Testis (tissue), 3 donors: ENCODE data around the gene FAM78A. TPM values are rescaled to one million over a fixed set of nuclear protein-coding genes. Genes with fewer than 3 reads are reported as not detected.

Experiments used
- DNase-seq: peaks from one replicate; pipeline ENCODE4 v3.0.0-alpha.2; 2019
- H3K27ac ChIP-seq, 2 donors: fragments of 200-600 bp; sonication (generic); one replicate each; pipeline ENCODE4 v1.5.1; 2019
- H3K27me3 ChIP-seq: fragments of 200-600 bp; sonication (generic); one replicate; pipeline ENCODE4 v1.5.1; 2019
- H3K36me3 ChIP-seq: fragments of 200-600 bp; sonication (generic); one replicate; pipeline ENCODE4 v1.5.1; 2017; ENCODE audit warnings: low read depth; ENCODE audit errors: missing control alignments
- H3K4me1 ChIP-seq: fragments of 200-600 bp; sonication (generic); one replicate; pipeline ENCODE4 v1.5.1; 2019
- H3K4me3 ChIP-seq, 2 donors: fragments of 200-600 bp; sonication (generic); one replicate each; pipeline ENCODE4 v1.5.1; 2017 to 2019
- H3K9me3 ChIP-seq: fragments of 200-600 bp; sonication (generic); one replicate; pipeline ENCODE4 v1.5.1; 2017
- CTCF ChIP-seq, 3 experiments: fragments of 450-650 bp in 2 of 3; fragments of 200-600 bp in 1 of 3; sonication (generic) in 1 of 3; IDR thresholded peaks; one replicate each; pipeline ENCODE4 v1.5.1; 2016 to 2019; ENCODE audit warnings: antibody characterized with exemption in 3 of 3, mild to moderate bottlenecking in 2 of 3, moderate library complexity in 1 of 3
- POLR2A ChIP-seq: fragments of 450-650 bp; IDR thresholded peaks from one replicate; pipeline ENCODE4 v1.6.1; 2017; ENCODE audit warnings: antibody characterized with exemption, mild to moderate bottlenecking, moderate library complexity
- WGBS, 2 donors: methylation state at CpG; one replicate each; pipeline ENCODE4 v1.1.5; 2018; 5-methylcytosine and 5-hydroxymethylcytosine counted together
- intact Hi-C: fragments of 100-400 bp; cut with DNase I; formaldehyde crosslinking; loops from one replicate; pipeline ENCODE4 v1.15.1; 2023; ENCODE audit warnings: low total_unique reads
- polyA plus RNA-seq: library from polyadenylated mRNA; stranded (reverse); fragments of 350-450 nt; fragmentation: Illumina TruSeq; extraction: RNeasy Lipid Tissue Mini Kit (QIAGEN cat#74804); gene quantifications from one replicate; pipeline ENCODE4 v1.2.3, GENCODE V29; 2014; ENCODE audit warnings: low read depth, low replicate concordance; ENCODE audit not compliant: insufficient read depth
- total RNA-seq, 2 donors: library from RNA; depleted of rRNA; stranded (reverse); fragments of >200 nt; gene quantifications; one replicate each; pipeline ENCODE4 v1.2.3, GENCODE V29; 2016

Gene FAM78A
- total and polyA plus RNA-seq, 3 donors from 2014 or later: 29.7 to 48.0 (median 30.8) TPM

- Histone ChIP-seq H3K4me3 (no peak overlapping the region), H3K4me1 (no peaks in the 10 kb centered on the region), H3K27me3 (no peaks in the 10 kb centered on the region), H3K9me3 (no peaks in the 10 kb centered on the region), H3K27ac (no peak overlapping the region), H3K36me3 (no peaks in the 10 kb centered on the region)
- intact Hi-C loops: no loop called here
- DNase-seq: no peak
- TF ChIP-seq POLR2A: no peak
- 54 to 70% methylated on average over 5 to 20 of the region's 20 CpGs for WGBS, 2 donors
Measured at GRCh38 chr9:131310833-131311554, 34.7 kb upstream of the FAM78A start.

GRCh38 chr9:131309530-131310276 is 33.4 kb upstream of the FAM78A start:
- DNase-seq: no peak
- TF ChIP-seq POLR2A: no peak
- TF ChIP-seq CTCF (IDR thresholded peaks at IDR 0.05): no peak
- Histone ChIP-seq H3K27me3 (no peaks in the 10 kb centered on the region), H3K27ac (no peak overlapping the region), H3K36me3 (no peaks in the 10 kb centered on the region), H3K4me1 (no peaks in the 10 kb centered on the region), H3K4me3 (no peak overlapping the region), H3K9me3 (no peaks in the 10 kb centered on the region)
- 91% methylated on average over 18 of the region's 18 CpGs for WGBS, 2 donors
- intact Hi-C loops: no loop called here

- 90% methylated on average over 6 to 16 of the region's 17 CpGs for WGBS, 2 donors
- Histone ChIP-seq H3K4me3 (no peak overlapping the region), H3K27me3 (no peaks in the 10 kb centered on the region), H3K36me3 (no peaks in the 10 kb centered on the region), H3K4me1 (no peaks in the 10 kb centered on the region), H3K27ac (no peak overlapping the region), H3K9me3 (no peaks in the 10 kb centered on the region)
- TF ChIP-seq POLR2A: no peak
- no peak for TF ChIP-seq CTCF (IDR thresholded peaks at IDR 0.05)
- intact Hi-C loops: no loop called here
- DNase-seq: no peak
Measured at GRCh38 chr9:131308906-131309529, 32.7 kb upstream of the FAM78A start.

GRCh38 chr9:131308452-131308851 is 32.1 kb upstream of the FAM78A start:
- Histone ChIP-seq H3K27me3 (no peaks in the 10 kb centered on the region), H3K9me3 (no peaks in the 10 kb centered on the region), H3K36me3 (no peaks in the 10 kb centered on the region), H3K4me1 (no peaks in the 10 kb centered on the region), H3K27ac (no peak overlapping the region), H3K4me3 (no peak overlapping the region)
- no peak for DNase-seq
- TF ChIP-seq CTCF (IDR thresholded peaks at IDR 0.05) (no peak), POLR2A (no peak)
- intact Hi-C loops: no loop called here
- WGBS, 2 donors: 90 to 95% methylated on average over 4 to 11 of the region's 11 CpGs

GRCh38 chr9:131307974-131308373 is 31.7 kb upstream of the FAM78A start:
- no peaks in the 10 kb centered on the region for H3K9me3 ChIP-seq
- no peak overlapping the region for H3K4me3 ChIP-seq
- no peaks in the 10 kb centered on the region for H3K36me3 ChIP-seq
- TF ChIP-seq POLR2A (no peak), CTCF (IDR thresholded peaks at IDR 0.05) (no peak)
- H3K27me3 ChIP-seq: no peaks in the 10 kb centered on the region
- 93 to 96% methylated on average over 30 to 31 of the region's 31 CpGs for WGBS, 2 donors
- H3K27ac ChIP-seq: no peak overlapping the region
- no peak for DNase-seq
- intact Hi-C loops: no loop called here
- no peaks in the 10 kb centered on the region for H3K4me1 ChIP-seq
